WTC11 (cell line): Measurements from ENCODE around the gene ACTA2. TPM values are rescaled to one million over a fixed set of nuclear protein-coding genes. Genes with fewer than 3 reads are reported as not detected.

ENCODE experiments used
- ATAC-seq: fragments of 200-7000 bp; cut with Tn5 transposase; 2 replicates; pipeline ENCODE4 v1.10.0; 2021; ENCODE audit warnings: mild to moderate bottlenecking, moderate library complexity
- CTCF ChIA-PET: fragments of 300-600 bp; sonication (Branson Sonifier 250); formaldehyde crosslinking; loops from one replicate; lab custom pipeline; 2021; ENCODE audit warnings: antibody characterized with exemption; lab: Charles Lee
- POLR2A ChIA-PET: fragments of 350-600 bp; sonication (Branson Sonifier 250); formaldehyde crosslinking; loops from one replicate; lab custom pipeline; 2021; ENCODE audit warnings: antibody characterized with exemption; lab: Charles Lee
- DNase-seq: peaks from one replicate; pipeline ENCODE4 v3.0.0; 2021; ENCODE audit warnings: low spot score
- H3K27ac Mint-ChIP-seq: 2 replicates; pipeline ENCODE4 v1.8.0; 2021; ENCODE audit warnings: mixed read lengths
- H3K27me3 Mint-ChIP-seq: 2 replicates; pipeline ENCODE4 v1.8.0; 2021; ENCODE audit warnings: low read depth, mild to moderate bottlenecking, moderate library complexity, mixed read lengths
- H3K36me3 Mint-ChIP-seq: 2 replicates; pipeline ENCODE4 v1.8.0; 2021; ENCODE audit warnings: mixed read lengths
- H3K4me1 Mint-ChIP-seq: 2 replicates; pipeline ENCODE4 v1.8.0; 2022; ENCODE audit warnings: mixed read lengths
- H3K4me3 Mint-ChIP-seq: 2 replicates; pipeline ENCODE4 v1.8.0; 2021; ENCODE audit warnings: mild to moderate bottlenecking, moderate library complexity, mixed read lengths
- H3K9me3 Mint-ChIP-seq: 2 replicates; pipeline ENCODE4 v1.8.0; 2021; ENCODE audit warnings: mixed read lengths
- AR ChIP-seq: fragments of 250-450 bp; sonication (Bioruptor Pico); IDR thresholded peaks from 2 replicates; pipeline ENCODE4 v1.9.0; 2021; ENCODE audit warnings: mild to moderate bottlenecking
- ARID4B ChIP-seq: sonication (generic); formaldehyde crosslinking; IDR thresholded peaks from 2 replicates; pipeline ENCODE4 v1.8.0; 2023; ENCODE audit warnings: missing genetic modification reagents, mild to moderate bottlenecking, borderline replicate concordance
- ELF4 ChIP-seq: sonication (generic); formaldehyde crosslinking; IDR thresholded peaks from 2 replicates; pipeline ENCODE4 v1.8.1; 2022; ENCODE audit warnings: low read depth, mild to moderate bottlenecking, moderate library complexity, missing genetic modification reagents
- ETV6 ChIP-seq: sonication (generic); formaldehyde crosslinking; IDR thresholded peaks from 2 replicates; pipeline ENCODE4 v1.8.1; 2022; ENCODE audit warnings: mild to moderate bottlenecking, missing genetic modification reagents
- FOXP1 ChIP-seq: sonication (generic); formaldehyde crosslinking; IDR thresholded peaks from 2 replicates; pipeline ENCODE4 v1.8.0; 2022; ENCODE audit warnings: missing genetic modification reagents, mild to moderate bottlenecking, moderate library complexity, borderline replicate concordance
- HMGA2 ChIP-seq: fragments of 250-450 bp; sonication (Bioruptor Pico); IDR thresholded peaks from 2 replicates; pipeline ENCODE4 v1.4.0; 2021; ENCODE audit warnings: mild to moderate bottlenecking, moderate library complexity
- NR1H2 ChIP-seq: sonication (generic); formaldehyde crosslinking; IDR thresholded peaks from 2 replicates; pipeline ENCODE4 v1.9.0; 2021; ENCODE audit warnings: mild to moderate bottlenecking, moderate library complexity, missing genetic modification reagents
- PRRX2 ChIP-seq: fragments of 250-450 bp; sonication (Bioruptor Pico); IDR thresholded peaks from 2 replicates; pipeline ENCODE4 v1.8.0; 2021; ENCODE audit warnings: mild to moderate bottlenecking
- RELA ChIP-seq: sonication (generic); formaldehyde crosslinking; IDR thresholded peaks from 2 replicates; pipeline ENCODE4 v1.8.1; 2022; ENCODE audit warnings: missing genetic modification reagents, mild to moderate bottlenecking, borderline replicate concordance
- SOX15 ChIP-seq: fragments of 250-450 bp; sonication (Bioruptor Pico); IDR thresholded peaks from 2 replicates; pipeline ENCODE4 v1.9.0; 2021; ENCODE audit warnings: mild to moderate bottlenecking
- TEAD1 ChIP-seq: sonication (generic); formaldehyde crosslinking; IDR thresholded peaks from 2 replicates; pipeline ENCODE4 v1.8.0; 2022; ENCODE audit warnings: mild to moderate bottlenecking, missing genetic modification reagents
- USF1 ChIP-seq: sonication (generic); formaldehyde crosslinking; IDR thresholded peaks from 2 replicates; pipeline ENCODE4 v1.8.0; 2022; ENCODE audit warnings: mild to moderate bottlenecking, missing genetic modification reagents
- ZBTB21 ChIP-seq: sonication (generic); formaldehyde crosslinking; IDR thresholded peaks from 2 replicates; pipeline ENCODE4 v1.8.1; 2023; ENCODE audit warnings: mild to moderate bottlenecking, missing genetic modification reagents, borderline replicate concordance
- ZMAT4 ChIP-seq: fragments of 250-450 bp; sonication (Bioruptor Pico); IDR thresholded peaks from 2 replicates; pipeline ENCODE4 v1.9.0; 2021; ENCODE audit warnings: mild to moderate bottlenecking
- ZNF416 ChIP-seq: fragments of 250-450 bp; sonication (Bioruptor Pico); IDR thresholded peaks from 2 replicates; pipeline ENCODE4 v1.9.0; 2021; ENCODE audit warnings: mild to moderate bottlenecking, inconsistent platforms
- ZNF671 ChIP-seq: fragments of 250-450 bp; sonication (Bioruptor Pico); IDR thresholded peaks from 2 replicates; pipeline ENCODE4 v1.8.0; 2021; ENCODE audit warnings: mild to moderate bottlenecking
- ZSCAN18 ChIP-seq: fragments of 250-450 bp; sonication (Bioruptor Pico); IDR thresholded peaks from 2 replicates; pipeline ENCODE4 v2.1.2; 2022; ENCODE audit warnings: mild to moderate bottlenecking, moderate library complexity
- total RNA-seq: library from RNA; stranded (reverse); gene quantifications from 3 replicates; pipeline ENCODE4 v1.2.3, GENCODE V29; 2021

ACTA2 gene
- total RNA-seq, 1 experiment from 2014 or later: 4.4 TPM

- no peak overlapping the region for H3K27ac Mint-ChIP-seq
- ChIA-PET CTCF (interaction anchor here (1.5 to 2.6 kb wide), 2 partner anchors 13 to 66 kb away, joined by 3 to 13 read pairs; no protein-coding TSS in a partner anchor), POLR2A (no interaction called here)
- no peaks in the 10 kb centered on the region for H3K36me3 Mint-ChIP-seq
- H3K4me3 Mint-ChIP-seq: no peak overlapping the region
- DNase-seq (no peak), ATAC-seq (no peak)
- no peaks in the 10 kb centered on the region for H3K27me3 Mint-ChIP-seq
- no peaks in the 10 kb centered on the region; the same call in 1 of the 2 replicates for H3K4me1 Mint-ChIP-seq
- no peak for TF ChIP-seq ZNF671 (CRISPR knock-in tag)
- TF ChIP-seq ZBTB21 (CRISPR knock-in tag): no peak
- TF ChIP-seq ZSCAN18 (CRISPR knock-in tag): no peak
- TF ChIP-seq ARID4B: no peak
- no peak for TF ChIP-seq NR1H2 (CRISPR knock-in tag)
- TF ChIP-seq AR (CRISPR knock-in tag): no peak
- TF ChIP-seq FOXP1: no peak
- TF ChIP-seq RELA (CRISPR knock-in tag): no peak
- TF ChIP-seq ETV6 (CRISPR knock-in tag): no peak
- TF ChIP-seq PRRX2 (CRISPR knock-in tag): no peak
- no peak for TF ChIP-seq ZNF416 (CRISPR knock-in tag)
- TF ChIP-seq USF1 (CRISPR knock-in tag): no peak
- TF ChIP-seq HMGA2: no peak
- no peak for TF ChIP-seq TEAD1 (CRISPR knock-in tag)
- TF ChIP-seq ELF4 (CRISPR knock-in tag): no peak
- no peak for TF ChIP-seq SOX15 (CRISPR knock-in tag)
- TF ChIP-seq ZMAT4 (CRISPR knock-in tag): no peak
- no peaks in the 10 kb centered on the region for H3K9me3 Mint-ChIP-seq
These were observed 31.5 kb downstream of the ACTA2 start for GRCh38 chr10:88920986-88921593.
